Fibroblast of lung (primary cell): Measurements from ENCODE around the gene PIK3CD. TPM values are rescaled to one million over a fixed set of nuclear protein-coding genes. Genes with fewer than 3 reads are reported as not detected.
"Not testable (repeated sequence)": the region's sequence is repeated elsewhere in the genome, so short reads cannot be mapped to it uniquely, and the experiment has no call there.

ENCODE experiments used
- DNase-seq, 2 donors: peaks; one replicate each; pipeline versions ENCODE4 v3.0.0 to v3.0.0-alpha.2; 2010; ENCODE audit warnings: low read depth in 2 of 2
- H2AFZ ChIP-seq: 2 replicates; pipeline ENCODE4 v1.5.1; 2012; ENCODE audit warnings: low read length, control low read depth, inconsistent platforms
- H3K27ac ChIP-seq: 2 replicates; pipeline ENCODE4 v1.5.1; 2011; ENCODE audit warnings: low read length, control low read depth; ENCODE audit not compliant: insufficient read depth
- H3K27me3 ChIP-seq: 2 replicates; pipeline ENCODE4 v1.5.1; 2011; ENCODE audit warnings: mild to moderate bottlenecking, low read length; ENCODE audit not compliant: control insufficient read depth, insufficient read depth
- H3K36me3 ChIP-seq: 2 replicates; pipeline ENCODE4 v1.5.1; 2011; ENCODE audit warnings: low read length; ENCODE audit not compliant: control insufficient read depth, insufficient read depth
- H3K4me1 ChIP-seq: 2 replicates; pipeline ENCODE4 v1.5.1; 2011; ENCODE audit warnings: low read length; ENCODE audit not compliant: control insufficient read depth, insufficient read depth; ENCODE audit errors: extremely low read depth
- H3K4me2 ChIP-seq: 2 replicates; pipeline ENCODE4 v1.5.1; 2011; ENCODE audit warnings: low read length, control low read depth; ENCODE audit not compliant: insufficient read depth; ENCODE audit errors: extremely low read depth
- H3K4me3 ChIP-seq, 4 experiments: fragments of 200-600 bp in 1 of 4; sonication (generic) in 1 of 4; replicated peaks in 1 of 4; 2 replicates each; pipeline ENCODE4 v1.5.1; 2011 to 2016; ENCODE audit warnings: low read length in 4 of 4, low read depth in 3 of 4, mild to moderate bottlenecking in 3 of 4, control low read depth in 2 of 4, inconsistent platforms in 1 of 4, mixed read lengths in 1 of 4; ENCODE audit not compliant: insufficient read depth in 1 of 4; ENCODE audit errors: control extremely low read depth in 1 of 4
- H3K79me2 ChIP-seq: 2 replicates; pipeline ENCODE4 v1.5.1; 2012; ENCODE audit warnings: mild to moderate bottlenecking, low read length, inconsistent platforms; ENCODE audit not compliant: control insufficient read depth, insufficient read depth
- H3K9ac ChIP-seq: 2 replicates; pipeline ENCODE4 v1.5.1; 2011; ENCODE audit warnings: mild to moderate bottlenecking, low read length, control low read depth; ENCODE audit not compliant: insufficient read depth
- H3K9me3 ChIP-seq: 2 replicates; pipeline ENCODE4 v1.5.1; 2012; ENCODE audit warnings: low read depth, low read length; ENCODE audit not compliant: control insufficient read depth, insufficient read depth
- H4K20me1 ChIP-seq: 2 replicates; pipeline ENCODE4 v1.5.1; 2011; ENCODE audit warnings: low read length; ENCODE audit not compliant: control insufficient read depth, insufficient read depth; ENCODE audit errors: extremely low read depth
- EZH2 ChIP-seq: IDR thresholded peaks from 2 replicates; pipeline ENCODE4 v1.5.1; 2012; ENCODE audit warnings: low read length, control low read depth, mild to moderate bottlenecking; ENCODE audit errors: missing control alignments
- polyA plus RNA-seq, 2 donors: library from polyadenylated mRNA; depleted of rRNA in 1 of 2; stranded (reverse) in 1 of 2; unstranded in 1 of 2; fragments of >200 nt; gene quantifications; 2 replicates each; pipeline ENCODE4 v1.2.1, GENCODE V29; 2011 to 2012; ENCODE audit warnings: missing spikeins in 1 of 2
- total RNA-seq: library from RNA; depleted of rRNA; stranded (reverse); fragments of >200 nt; gene quantifications from 2 replicates; pipeline ENCODE4 v1.2.1, GENCODE V29; 2014
- TF ChIP-seq, protein P1 (sequence below), 2 donors: IDR thresholded peaks in 1 of 2; conservative IDR thresholded peaks in 1 of 2; 1 replicate in 1 of 2; 2 replicates in 1 of 2; pipeline ENCODE4 v1.5.1; 2011 to 2012; ENCODE audit warnings: low read length in 2 of 2, control low read depth in 1 of 2, inconsistent platforms in 1 of 2, low read depth in 1 of 2, mild to moderate bottlenecking in 1 of 2

Gene PIK3CD
- total and polyA plus RNA-seq, 2 donors (not counting 1 experiment from before 2014, with no cell fraction given): 2.8 to 6.4 TPM

GRCh38 chr1:9760824-9761223, 109.3 kb downstream of the PIK3CD start:
- H3K4me2 ChIP-seq: no peak overlapping the region
- peaks cover 2% of the 10 kb centered on the region for H3K4me1 ChIP-seq
- H2AFZ ChIP-seq: no peak overlapping the region
- DNase-seq: no peak
- no peaks in the 10 kb centered on the region for H3K9me3 ChIP-seq
- TF ChIP-seq, protein P1, sequence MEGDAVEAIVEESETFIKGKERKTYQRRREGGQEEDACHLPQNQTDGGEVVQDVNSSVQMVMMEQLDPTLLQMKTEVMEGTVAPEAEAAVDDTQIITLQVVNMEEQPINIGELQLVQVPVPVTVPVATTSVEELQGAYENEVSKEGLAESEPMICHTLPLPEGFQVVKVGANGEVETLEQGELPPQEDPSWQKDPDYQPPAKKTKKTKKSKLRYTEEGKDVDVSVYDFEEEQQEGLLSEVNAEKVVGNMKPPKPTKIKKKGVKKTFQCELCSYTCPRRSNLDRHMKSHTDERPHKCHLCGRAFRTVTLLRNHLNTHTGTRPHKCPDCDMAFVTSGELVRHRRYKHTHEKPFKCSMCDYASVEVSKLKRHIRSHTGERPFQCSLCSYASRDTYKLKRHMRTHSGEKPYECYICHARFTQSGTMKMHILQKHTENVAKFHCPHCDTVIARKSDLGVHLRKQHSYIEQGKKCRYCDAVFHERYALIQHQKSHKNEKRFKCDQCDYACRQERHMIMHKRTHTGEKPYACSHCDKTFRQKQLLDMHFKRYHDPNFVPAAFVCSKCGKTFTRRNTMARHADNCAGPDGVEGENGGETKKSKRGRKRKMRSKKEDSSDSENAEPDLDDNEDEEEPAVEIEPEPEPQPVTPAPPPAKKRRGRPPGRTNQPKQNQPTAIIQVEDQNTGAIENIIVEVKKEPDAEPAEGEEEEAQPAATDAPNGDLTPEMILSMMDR (conservative IDR thresholded peaks at IDR 0.05 in 1 of 2, IDR thresholded peaks at IDR 0.05 in 1 of 2; ENCODE audit: low read depth in 1 of 2, low read length in 2 of 2): no peak
- no peak for TF ChIP-seq EZH2
- H3K79me2 ChIP-seq: no peaks in the 10 kb centered on the region
- no peaks in the 10 kb centered on the region for H3K27me3 ChIP-seq
- no peak overlapping the region for H3K27ac ChIP-seq
- H3K9ac ChIP-seq: no peak overlapping the region
- no peak overlapping the region for H3K4me3 ChIP-seq
- no peaks in the 10 kb centered on the region for H4K20me1 ChIP-seq
- no peaks in the 10 kb centered on the region for H3K36me3 ChIP-seq

- Histone ChIP-seq H4K20me1 (no peaks in the 10 kb centered on the region), H3K9ac (no peak overlapping the region), H3K27ac (no peak overlapping the region), H3K79me2 (no peaks in the 10 kb centered on the region), H3K9me3 (no peaks in the 10 kb centered on the region), H3K4me3 (no peak overlapping the region), H3K4me1 (peaks cover 4% of the 10 kb centered on the region), H3K36me3 (no peaks in the 10 kb centered on the region), H2AFZ (no peak overlapping the region), H3K4me2 (no peak overlapping the region), H3K27me3 (no peaks in the 10 kb centered on the region)
- no peak for DNase-seq
- TF ChIP-seq, protein P1 (conservative IDR thresholded peaks at IDR 0.05 in 1 of 2, IDR thresholded peaks at IDR 0.05 in 1 of 2; ENCODE audit: low read depth in 1 of 2, low read length in 2 of 2): no peak
- no peak for TF ChIP-seq EZH2
Measured at GRCh38 chr1:9761855-9762254, 110.3 kb downstream of the PIK3CD start.

GRCh38 chr1:9762446-9762845, 110.9 kb downstream of the PIK3CD start:
- H3K79me2 ChIP-seq, H3K9me3 ChIP-seq, H3K4me2 ChIP-seq, H3K27ac ChIP-seq, H4K20me1 ChIP-seq, DNase-seq, H3K9ac ChIP-seq, H3K4me3 ChIP-seq, H3K27me3 ChIP-seq, H3K4me1 ChIP-seq, H2AFZ ChIP-seq, H3K36me3 ChIP-seq: not testable (repeated sequence)

DNA sequence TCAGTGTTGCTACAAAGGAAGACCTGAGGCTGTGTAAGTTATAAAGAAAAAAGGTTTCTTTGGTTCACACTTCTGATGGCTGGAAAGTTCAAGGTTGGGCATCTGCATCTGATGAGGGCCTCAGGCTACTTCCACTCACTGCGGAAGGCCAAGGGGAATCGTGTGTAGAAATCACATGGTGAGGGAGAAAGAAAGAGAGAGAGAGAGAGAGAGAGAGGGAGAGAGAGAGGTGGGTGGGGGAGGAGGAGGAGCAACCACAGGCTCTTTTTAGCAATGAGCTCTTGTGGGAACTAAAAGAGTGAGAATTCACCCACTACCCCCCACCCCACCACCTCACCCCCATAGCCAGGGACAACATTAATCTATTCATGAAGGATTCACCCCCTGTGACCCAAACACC, 112.4 kb downstream of the PIK3CD start:
- Histone ChIP-seq H3K4me2 (no peak overlapping the region), H3K9me3 (no peaks in the 10 kb centered on the region), H4K20me1 (no peaks in the 10 kb centered on the region), H3K79me2 (no peaks in the 10 kb centered on the region), H3K27ac (no peak overlapping the region), H3K9ac (no peak overlapping the region), H3K4me3 (no peak overlapping the region), H3K27me3 (no peaks in the 10 kb centered on the region), H3K4me1 (peaks cover 4% of the 10 kb centered on the region), H3K36me3 (no peaks in the 10 kb centered on the region), H2AFZ (no peak overlapping the region)
- DNase-seq: no peak
- no peak for TF ChIP-seq EZH2
- TF ChIP-seq, protein P1 (conservative IDR thresholded peaks at IDR 0.05 in 1 of 2, IDR thresholded peaks at IDR 0.05 in 1 of 2; ENCODE audit: low read depth in 1 of 2, low read length in 2 of 2): no peak
